ENCODE data around the gene AZI2. TPM values are rescaled to one million over a fixed set of nuclear protein-coding genes. Genes with fewer than 3 reads are reported as not detected.

AZI2 gene
- total RNA-seq, 1 experiment from 2014 or later: 51.6 TPM

Other genes starting within 250 kb of the AZI2 start
- 29.0 TPM for gene CMC1, start 107.2 kb downstream of the AZI2 start, total RNA-seq (2021; ENCODE audit: unreplicated experiment)
- 1.1 TPM for gene ZCWPW2, start 103 bp downstream of the AZI2 start, total RNA-seq (2021; ENCODE audit: unreplicated experiment)